Activated CD8-positive, alpha-beta T cell treated with anti-CD3 and anti-CD28 coated beads for 36 hours (primary cell): Measurements from ENCODE around the gene NUDT4. TPM values are rescaled to one million over a fixed set of nuclear protein-coding genes. Genes with fewer than 3 reads are reported as not detected.
"Not testable (repeated sequence)": the region's sequence is repeated elsewhere in the genome, so short reads cannot be mapped to it uniquely, and the experiment has no call there.

Experiments
- ATAC-seq: fragments of 200-7000 bp; cut with Tn5 transposase; one replicate; pipeline ENCODE4 v1.10.0; 2021; ENCODE audit warnings: mild to moderate bottlenecking, moderate library complexity
- CTCF ChIA-PET: fragments of 350-600 bp; sonication (Branson Sonifier 250); formaldehyde crosslinking; loops from one replicate; lab custom pipeline; 2021; ENCODE audit warnings: antibody characterized with exemption; lab: Charles Lee
- POLR2A ChIA-PET: fragments of 350-600 bp; sonication (Branson Sonifier 250); formaldehyde crosslinking; loops from one replicate; lab custom pipeline; 2021; ENCODE audit warnings: antibody characterized with exemption; lab: Charles Lee
- DNase-seq: peaks from one replicate; pipeline ENCODE4 v3.0.0-alpha.2; 2020
- H3K27ac Mint-ChIP-seq: one replicate; pipeline ENCODE4 v1.8.0; 2021; ENCODE audit warnings: mild to moderate bottlenecking, mixed read lengths
- H3K27me3 Mint-ChIP-seq: one replicate; pipeline ENCODE4 v1.8.0; 2021; ENCODE audit warnings: mixed read lengths
- H3K36me3 Mint-ChIP-seq: one replicate; pipeline ENCODE4 v1.8.0; 2021; ENCODE audit warnings: low read depth, mixed read lengths
- H3K4me1 Mint-ChIP-seq: one replicate; pipeline ENCODE4 v1.8.0; 2021; ENCODE audit warnings: low read depth, mixed read lengths
- H3K4me3 Mint-ChIP-seq: one replicate; pipeline ENCODE4 v1.8.0; 2021; ENCODE audit warnings: mild to moderate bottlenecking, moderate library complexity, mixed read lengths
- H3K9me3 Mint-ChIP-seq: one replicate; pipeline ENCODE4 v1.8.0; 2021; ENCODE audit warnings: mixed read lengths
- intact Hi-C: fragments of 100-400 bp; cut with micrococcal nuclease; formaldehyde crosslinking; loops from one replicate; pipeline ENCODE4 v1.10.0; 2022
- total RNA-seq, 2 experiments: library from RNA; stranded (reverse); gene quantifications; one replicate each; pipeline ENCODE4 v1.2.3, GENCODE V29; 2021
- TF ChIP-seq, protein P1 (sequence below): fragments of 200-600 bp; IDR thresholded peaks from one replicate; pipeline ENCODE4 v1.8.0; 2022; ENCODE audit warnings: antibody characterized with exemption, mild to moderate bottlenecking

The NUDT4 gene
- total RNA-seq, 2 experiments from 2014 or later, result 54.9 to 61.9 TPM

DNA sequence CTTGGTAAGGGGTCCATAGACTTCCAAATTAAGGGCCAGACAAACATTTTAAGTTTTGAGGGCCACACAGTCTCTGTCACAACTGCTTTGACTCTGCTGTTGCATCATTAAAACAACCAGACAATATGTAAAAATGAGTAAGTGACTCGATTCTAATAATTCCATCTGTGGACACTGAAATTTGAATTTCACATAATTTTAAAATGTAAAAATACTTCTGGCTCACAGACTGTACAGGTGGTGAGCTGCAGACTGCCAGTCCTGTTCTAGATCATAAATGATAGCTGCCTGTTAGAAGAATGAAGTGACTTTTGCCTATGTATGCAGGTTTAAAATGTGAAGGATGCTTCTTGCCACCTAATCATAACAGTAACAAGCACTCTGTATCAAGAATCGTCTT is 15.7 kb downstream of the NUDT4 start:
- ATAC-seq (no peak), DNase-seq (no peak)
- intact Hi-C loops, result loop anchor here (10.0 kb wide), 1 partner anchor 609 kb away; no protein-coding TSS in a partner anchor
- TF ChIP-seq, protein P1, sequence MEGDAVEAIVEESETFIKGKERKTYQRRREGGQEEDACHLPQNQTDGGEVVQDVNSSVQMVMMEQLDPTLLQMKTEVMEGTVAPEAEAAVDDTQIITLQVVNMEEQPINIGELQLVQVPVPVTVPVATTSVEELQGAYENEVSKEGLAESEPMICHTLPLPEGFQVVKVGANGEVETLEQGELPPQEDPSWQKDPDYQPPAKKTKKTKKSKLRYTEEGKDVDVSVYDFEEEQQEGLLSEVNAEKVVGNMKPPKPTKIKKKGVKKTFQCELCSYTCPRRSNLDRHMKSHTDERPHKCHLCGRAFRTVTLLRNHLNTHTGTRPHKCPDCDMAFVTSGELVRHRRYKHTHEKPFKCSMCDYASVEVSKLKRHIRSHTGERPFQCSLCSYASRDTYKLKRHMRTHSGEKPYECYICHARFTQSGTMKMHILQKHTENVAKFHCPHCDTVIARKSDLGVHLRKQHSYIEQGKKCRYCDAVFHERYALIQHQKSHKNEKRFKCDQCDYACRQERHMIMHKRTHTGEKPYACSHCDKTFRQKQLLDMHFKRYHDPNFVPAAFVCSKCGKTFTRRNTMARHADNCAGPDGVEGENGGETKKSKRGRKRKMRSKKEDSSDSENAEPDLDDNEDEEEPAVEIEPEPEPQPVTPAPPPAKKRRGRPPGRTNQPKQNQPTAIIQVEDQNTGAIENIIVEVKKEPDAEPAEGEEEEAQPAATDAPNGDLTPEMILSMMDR, result no peak
- Mint-ChIP-seq H3K4me3 (no peak overlapping the region), H3K36me3 (peaks cover 23% of the 10 kb centered on the region), H3K9me3 (no peaks in the 10 kb centered on the region), H3K4me1 (peaks cover 30% of the 10 kb centered on the region), H3K27ac (no peak overlapping the region), H3K27me3 (no peaks in the 10 kb centered on the region)
- CTCF ChIA-PET, result no interaction called here
- POLR2A ChIA-PET, result no interaction called here

DNA sequence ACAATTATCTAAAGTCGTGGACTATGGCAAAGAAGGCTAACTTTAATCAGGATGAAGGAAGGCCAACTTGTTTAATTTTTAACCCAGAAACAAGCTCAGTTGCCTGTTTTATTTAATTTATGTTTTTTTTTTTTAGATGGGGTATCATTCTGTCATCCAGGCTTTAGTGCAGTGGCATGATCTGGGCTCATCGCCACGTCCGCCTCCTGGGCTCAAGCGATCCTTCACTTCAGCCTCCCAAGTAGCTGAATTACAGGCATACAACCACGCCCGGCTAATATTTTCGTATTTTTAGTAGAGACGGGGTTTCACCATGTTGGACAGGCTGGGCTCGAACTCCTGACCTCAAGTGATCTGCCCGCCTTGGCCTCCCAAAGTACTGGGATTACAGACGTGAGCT is 19.7 kb downstream of the NUDT4 start:
- intact Hi-C loops, result loop anchor here (5.0 to 10.0 kb wide), 2 partner anchors 410 to 613 kb away; no protein-coding TSS in a partner anchor
- CTCF ChIA-PET, result interaction anchor here (0.7 to 4.2 kb wide), 35 partner anchors 8 to 612 kb away, joined by 3 to 31 read pairs (median 5); partner anchors contain the start of gene MRPL42
- H3K27me3 Mint-ChIP-seq, result no peaks in the 10 kb centered on the region
- POLR2A ChIA-PET, result interaction anchor here (0.9 to 1.8 kb wide), 2 partner anchors 14 to 410 kb away, joined by 3 to 4 read pairs; no protein-coding TSS in a partner anchor
- TF ChIP-seq, protein P1, result no peak
- peaks cover 15% of the 10 kb centered on the region for H3K36me3 Mint-ChIP-seq
- H3K4me1 Mint-ChIP-seq, result peaks cover 7% of the 10 kb centered on the region
- ATAC-seq, result no peak
- DNase-seq, result no peak
- H3K9me3 Mint-ChIP-seq, result no peaks in the 10 kb centered on the region
- no peak overlapping the region for H3K27ac Mint-ChIP-seq
- H3K4me3 Mint-ChIP-seq, result no peak overlapping the region

DNA sequence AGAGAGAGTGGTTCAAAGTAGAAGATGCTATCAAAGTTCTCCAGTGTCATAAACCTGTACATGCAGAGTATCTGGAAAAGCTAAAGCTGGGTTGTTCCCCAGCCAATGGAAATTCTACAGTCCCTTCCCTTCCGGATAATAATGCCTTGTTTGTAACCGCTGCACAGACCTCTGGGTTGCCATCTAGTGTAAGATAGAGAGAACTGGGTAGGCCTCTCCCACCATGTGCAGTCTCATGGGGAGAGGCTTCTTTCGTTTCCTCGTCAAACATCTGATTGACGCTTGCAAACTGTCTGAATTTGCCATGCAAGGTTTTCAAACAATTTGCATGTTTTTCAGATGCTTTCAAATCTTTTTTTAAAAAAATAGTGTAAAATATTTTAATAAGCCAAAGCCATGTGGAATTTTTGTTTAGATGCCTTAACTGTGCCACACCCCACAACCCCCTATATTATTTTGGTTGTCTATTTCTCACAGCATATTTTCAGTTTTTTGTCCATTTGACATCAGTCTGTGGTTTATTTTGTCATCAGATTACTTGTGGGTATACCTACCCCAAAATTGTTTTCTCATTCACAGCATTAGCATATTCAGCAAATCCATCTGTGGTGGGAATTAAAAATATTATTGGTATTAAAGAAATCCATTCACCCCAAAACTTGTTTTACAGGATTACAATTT is 21.6 kb downstream of the NUDT4 start:
- H3K36me3 Mint-ChIP-seq, result peaks cover 28% of the 10 kb centered on the region
- intact Hi-C loops, result loop anchor here (5.0 to 10.0 kb wide), 2 partner anchors 412 to 615 kb away; no protein-coding TSS in a partner anchor
- H3K9me3 Mint-ChIP-seq, DNase-seq, H3K27ac Mint-ChIP-seq, H3K4me3 Mint-ChIP-seq, H3K27me3 Mint-ChIP-seq, POLR2A ChIA-PET, H3K4me1 Mint-ChIP-seq: not testable (repeated sequence)
- ATAC-seq, result peak; percentile 99
- CTCF ChIA-PET, result interaction anchor here (2.6 to 3.8 kb wide), 2 partner anchors 301 to 412 kb away, joined by 22 to 28 read pairs; no protein-coding TSS in a partner anchor

DNA sequence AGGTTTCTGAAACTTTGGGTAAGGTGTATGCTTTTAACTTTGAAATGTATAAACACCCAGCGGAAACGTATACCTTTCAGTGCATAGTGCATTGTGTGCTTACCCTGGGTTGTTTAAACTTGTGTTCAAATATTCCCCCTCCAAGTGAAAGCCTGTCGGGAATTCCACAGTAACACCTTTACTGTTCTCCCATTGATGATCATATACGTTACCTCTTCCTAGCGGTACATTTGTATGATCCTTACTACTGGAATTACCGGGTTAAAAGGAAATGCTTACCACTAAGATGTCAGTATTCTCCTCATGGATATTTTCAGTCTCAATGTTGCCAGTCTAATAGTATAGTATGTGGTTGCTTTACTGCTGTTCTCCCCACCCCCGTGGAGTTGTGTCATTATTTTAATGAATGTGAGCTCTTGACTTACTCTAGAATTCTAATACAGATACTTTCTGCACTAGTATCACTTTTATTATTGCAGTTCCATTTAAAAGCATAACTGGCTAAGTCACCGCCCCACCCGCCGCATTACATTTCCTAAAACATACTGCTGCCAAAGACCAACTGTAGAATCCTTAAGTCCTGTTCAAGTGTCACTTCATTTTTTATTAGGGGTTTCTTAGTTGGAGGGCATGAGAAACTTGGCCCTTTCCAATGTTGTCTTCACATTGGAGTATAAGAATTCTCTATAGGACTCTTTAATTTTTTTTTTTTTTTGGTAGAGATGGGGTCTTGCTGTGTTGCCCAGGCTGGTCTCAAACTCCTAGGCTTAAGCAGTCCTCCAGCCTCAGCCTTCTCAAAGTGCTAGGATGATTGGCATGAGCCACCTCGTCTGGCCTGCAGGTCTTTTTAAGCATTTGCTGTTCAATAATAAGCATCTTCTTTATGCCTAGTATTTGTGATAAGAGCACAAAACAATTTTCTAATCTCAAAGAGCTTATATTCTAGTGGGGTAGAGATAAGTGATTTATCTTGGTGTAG is 24.9 kb downstream of the NUDT4 start:
- H3K27ac Mint-ChIP-seq, result peak overlapping the region; percentile 8
- H3K9me3 Mint-ChIP-seq, result no peaks in the 10 kb centered on the region
- H3K36me3 Mint-ChIP-seq, result peaks cover 37% of the 10 kb centered on the region
- CTCF ChIA-PET, result interaction anchor here (1.4 to 4.2 kb wide), 3 partner anchors 17 to 304 kb away, joined by 4 to 23 read pairs (median 12); no protein-coding TSS in a partner anchor
- DNase-seq (no peak), ATAC-seq (no peak)
- intact Hi-C loops, result no loop called here
- H3K4me1 Mint-ChIP-seq, result peaks cover 9% of the 10 kb centered on the region
- POLR2A ChIA-PET, result interaction anchor here (1.5 kb wide), 1 partner anchor 11 kb away, joined by 4 read pairs; no protein-coding TSS in a partner anchor
- H3K4me3 Mint-ChIP-seq, result no peak overlapping the region
- no peaks in the 10 kb centered on the region for H3K27me3 Mint-ChIP-seq
- TF ChIP-seq, protein P1, result no peak
